ENCODE measurements around the gene PLAC8L1. TPM values are rescaled to one million over a fixed set of nuclear protein-coding genes. Genes with fewer than 3 reads are reported as not detected.

The PLAC8L1 gene
- under 1 TPM in 1 of 3 donors, not detected in 2; 0.70 TPM for total RNA-seq
- long read RNA-seq, donor 1, result 0 reads
- long read RNA-seq, donor 2, result 0 reads

- Histone ChIP-seq H3K9me3 (no peaks in the 10 kb centered on the region), H3K4me1 (ENCODE audit: low read depth) (no peaks in the 10 kb centered on the region), H3K36me3 (ENCODE audit: low read depth) (no peaks in the 10 kb centered on the region), H3K4me3 (no peak within 1 kb of the TSS)
- DNase-seq (no peak), ATAC-seq (no peak)
- intact Hi-C loops (cut with DNase I, micrococcal nuclease), result no loop called here
- TF ChIP-seq CTCF (IDR thresholded peaks at IDR 0.05), result no peak
Measured at GRCh38 chr5:146105477-146105876, at the start of gene PLAC8L1. TSS of gene PLAC8L1 (minus strand) at chr5:146105577. CDS start at chr5:146104311, 1,266 bp downstream.

- H3K4me1 ChIP-seq (ENCODE audit: low read depth), result no peaks in the 10 kb centered on the region
- no peaks in the 10 kb centered on the region for H3K9me3 ChIP-seq
- no peak overlapping the region for H3K4me3 ChIP-seq
- DNase-seq, result no peak
- no peak for ATAC-seq
- TF ChIP-seq CTCF (IDR thresholded peaks at IDR 0.05), result no peak
- H3K36me3 ChIP-seq (ENCODE audit: low read depth), result peaks cover 13% of the 10 kb centered on the region
- intact Hi-C loops (cut with DNase I, micrococcal nuclease), result no loop called here
Measured at GRCh38 chr5:146151970-146152369, 46.6 kb upstream of the PLAC8L1 start.

GRCh38 chr5:146137967-146138403, 32.6 kb upstream of the PLAC8L1 start:
- no peak for TF ChIP-seq CTCF (IDR thresholded peaks at IDR 0.05)
- Histone ChIP-seq H3K9me3 (no peaks in the 10 kb centered on the region), H3K4me3 (no peak overlapping the region), H3K36me3 (ENCODE audit: low read depth) (no peaks in the 10 kb centered on the region), H3K4me1 (ENCODE audit: low read depth) (no peaks in the 10 kb centered on the region)
- ATAC-seq, result peak; percentile 76
- DNase-seq, result peak; percentile 45 to 55 (median 51)
- intact Hi-C loops (cut with DNase I, micrococcal nuclease), result no loop called here

- no peak for DNase-seq
- intact Hi-C loops (cut with DNase I, micrococcal nuclease), result no loop called here
- no peak overlapping the region for H3K4me3 ChIP-seq
- TF ChIP-seq CTCF (IDR thresholded peaks at IDR 0.05), result peak; percentile 8
- no peaks in the 10 kb centered on the region for H3K9me3 ChIP-seq
- ATAC-seq, result no peak
- no peaks in the 10 kb centered on the region for H3K4me1 ChIP-seq (ENCODE audit: low read depth)
- H3K36me3 ChIP-seq (ENCODE audit: low read depth), result peaks cover 4% of the 10 kb centered on the region
Measured at GRCh38 chr5:146130440-146131045, 25.2 kb upstream of the PLAC8L1 start.

GRCh38 chr5:146126068-146126467, 20.7 kb upstream of the PLAC8L1 start:
- Histone ChIP-seq H3K36me3 (ENCODE audit: low read depth) (peaks cover 18% of the 10 kb centered on the region), H3K4me3 (no peak overlapping the region), H3K4me1 (ENCODE audit: low read depth) (no peaks in the 10 kb centered on the region), H3K9me3 (no peaks in the 10 kb centered on the region)
- intact Hi-C loops (cut with DNase I, micrococcal nuclease), result no loop called here
- TF ChIP-seq CTCF (IDR thresholded peaks at IDR 0.05), result no peak
- ATAC-seq (no peak), DNase-seq (no peak)

Data from mucosa of descending colon (tissue), 3 donors.